Esophagus muscularis mucosa (tissue), 4 donors: ENCODE measurements around the gene TDRD5. TPM values are rescaled to one million over a fixed set of nuclear protein-coding genes. Genes with fewer than 3 reads are reported as not detected.

Source experiments
- DNase-seq: peaks from one replicate; pipeline ENCODE4 v3.0.0-alpha.2; 2017; ENCODE audit errors: extremely low spot score
- H3K27ac ChIP-seq, 4 donors: fragments of 200-600 bp; sonication (generic); replicated peaks in 1 of 4; 1 replicate in 3 of 4; 2 replicates in 1 of 4; pipeline ENCODE4 v1.5.1; 2016 to 2019; ENCODE audit warnings: mild to moderate bottlenecking in 1 of 4
- H3K27me3 ChIP-seq, 4 donors: fragments of 200-600 bp; sonication (generic); one replicate each; pipeline versions ENCODE4 v1.5.1 to v1.6.0; 2016 to 2019
- H3K36me3 ChIP-seq, 4 donors: fragments of 200-600 bp; sonication (generic); one replicate each; pipeline ENCODE4 v1.5.1; 2016 to 2019
- H3K4me1 ChIP-seq, 4 donors: fragments of 200-600 bp; sonication (generic); one replicate each; pipeline ENCODE4 v1.5.1; 2016 to 2019
- H3K4me3 ChIP-seq, 4 donors: fragments of 200-600 bp; sonication (generic); 1 replicate in 2 of 4; 2 replicates in 2 of 4; pipeline ENCODE4 v1.5.1; 2016 to 2019; ENCODE audit warnings: mild to moderate bottlenecking in 4 of 4, moderate library complexity in 1 of 4
- H3K9me3 ChIP-seq, 4 donors: fragments of 200-600 bp; sonication (generic); 1 replicate in 3 of 4; 2 replicates in 1 of 4; pipeline ENCODE4 v1.5.1; 2016 to 2019
- CTCF ChIP-seq, 3 experiments: fragments of 200-600 bp in 2 of 3; fragments of 450-650 bp in 1 of 3; sonication (generic) in 2 of 3; IDR thresholded peaks; one replicate each; pipeline ENCODE4 v1.5.1; 2017 to 2019; ENCODE audit warnings: antibody characterized with exemption in 3 of 3, mild to moderate bottlenecking in 2 of 3, moderate library complexity in 1 of 3
- EP300 ChIP-seq: sonication (generic); formaldehyde crosslinking; IDR thresholded peaks from one replicate; pipeline ENCODE4 v1.6.1; 2017; ENCODE audit warnings: antibody characterized with exemption
- POLR2A ChIP-seq: fragments of 450-650 bp; IDR thresholded peaks from one replicate; pipeline ENCODE4 v1.6.1; 2017; ENCODE audit warnings: antibody characterized with exemption, moderate library complexity, mild to moderate bottlenecking, low read depth
- POLR2AphosphoS5 ChIP-seq, 2 donors: sonication (generic); formaldehyde crosslinking; IDR thresholded peaks; one replicate each; pipeline ENCODE4 v1.6.1; 2017; ENCODE audit warnings: antibody characterized with exemption in 2 of 2
- WGBS: methylation state at CpG from one replicate; pipeline ENCODE4 v1.1.5; 2018; 5-methylcytosine and 5-hydroxymethylcytosine counted together
- intact Hi-C: fragments of 100-400 bp; cut with DNase I; formaldehyde crosslinking; loops from one replicate; pipeline ENCODE4 v1.15.1; 2023
- total RNA-seq, 4 donors: library from RNA; depleted of rRNA; stranded (reverse); fragments of >200 nt; gene quantifications; one replicate each; pipeline versions ENCODE4 v1.1.0 to v1.2.1, GENCODE V29; 2016

TDRD5 gene
- total RNA-seq, 4 donors from 2014 or later, result 0.06 to 0.17 TPM; not detected in 2

DNA sequence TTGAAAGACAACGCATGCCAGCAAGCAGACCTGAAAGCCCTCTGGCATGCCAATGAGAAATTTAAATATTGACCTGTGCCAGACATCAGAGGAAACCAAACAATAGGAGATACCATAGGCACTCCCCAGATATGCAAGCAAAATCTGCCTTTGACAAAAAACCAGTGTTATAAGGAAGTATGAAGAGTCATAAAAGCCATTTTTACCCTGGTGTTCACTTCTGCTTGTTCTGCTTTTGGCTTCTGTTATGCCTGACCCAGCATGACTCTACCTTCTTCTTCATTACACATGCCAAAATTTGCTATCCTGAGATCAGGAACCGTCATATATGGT, 42.3 kb upstream of the TDRD5 start:
- H3K36me3 ChIP-seq, result no peaks in the 10 kb centered on the region
- no peak for DNase-seq
- H3K4me3 ChIP-seq, result no peak overlapping the region
- TF ChIP-seq POLR2A (no peak), POLR2AphosphoS5 (IDR thresholded peaks at IDR 0.05) (no peak), CTCF (IDR thresholded peaks at IDR 0.05) (no peak), EP300 (no peak)
- H3K9me3 ChIP-seq, result no peaks in the 10 kb centered on the region
- no peaks in the 10 kb centered on the region for H3K4me1 ChIP-seq
- H3K27ac ChIP-seq, result no peak overlapping the region
- 91% methylated on average over 2 of the region's 2 CpGs for WGBS
- intact Hi-C loops, result no loop called here
- H3K27me3 ChIP-seq, result no peaks in the 10 kb centered on the region

DNA sequence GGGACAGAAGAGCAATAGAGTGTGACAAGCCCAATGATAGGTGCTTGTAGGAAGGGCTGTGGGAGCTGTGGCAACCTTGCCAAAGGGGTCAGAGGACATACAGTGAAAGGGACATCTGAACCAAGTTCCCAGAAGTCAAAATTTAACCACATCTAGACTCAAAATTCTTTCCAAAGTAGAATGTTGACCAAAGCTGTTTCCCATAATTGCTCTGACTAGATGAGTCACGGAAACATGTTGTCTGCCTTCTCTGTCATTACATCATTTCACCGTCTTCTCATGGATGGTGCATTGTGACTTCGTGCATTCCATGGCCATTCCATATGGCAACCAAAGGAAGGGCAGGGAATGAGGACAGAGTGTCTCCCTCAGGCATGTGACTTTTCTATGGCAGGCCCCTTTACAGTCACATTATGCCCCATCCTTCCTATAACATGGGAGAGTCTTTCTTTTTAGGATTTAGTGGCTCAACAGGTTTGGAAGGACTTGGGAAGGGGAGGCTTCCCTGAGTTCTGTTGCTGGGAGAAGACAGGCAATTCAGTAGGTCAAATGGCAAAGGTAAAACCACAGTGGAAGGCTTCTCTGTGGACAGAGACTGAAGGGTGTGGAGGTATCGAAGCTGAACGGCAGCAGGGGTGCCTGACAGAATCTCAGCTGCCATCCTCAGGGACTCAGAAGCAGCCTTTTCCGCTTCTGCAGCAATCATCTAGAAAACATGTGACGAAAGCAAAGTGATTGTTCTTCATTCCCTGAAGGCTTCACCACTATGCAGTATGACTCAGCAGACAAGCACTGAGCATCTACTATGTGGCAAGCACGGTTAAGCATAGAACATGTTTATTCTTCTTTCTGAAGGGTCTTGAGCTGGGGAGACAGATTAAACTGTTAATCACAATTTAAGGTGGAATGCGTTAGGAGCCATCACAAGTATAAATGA, 40.6 kb upstream of the TDRD5 start:
- WGBS, result 56% methylated on average over 9 of the region's 9 CpGs
- Histone ChIP-seq H3K4me3 (no peak overlapping the region), H3K36me3 (no peaks in the 10 kb centered on the region), H3K4me1 (no peaks in the 10 kb centered on the region), H3K27ac (no peak overlapping the region), H3K27me3 (no peaks in the 10 kb centered on the region), H3K9me3 (no peaks in the 10 kb centered on the region)
- intact Hi-C loops, result no loop called here
- TF ChIP-seq CTCF (IDR thresholded peaks at IDR 0.05), result no peak
- no peak for TF ChIP-seq POLR2A
- TF ChIP-seq POLR2AphosphoS5 (IDR thresholded peaks at IDR 0.05), result no peak
- no peak for TF ChIP-seq EP300
- no peak for DNase-seq

GRCh38 chr1:179554427-179554826, 37.2 kb upstream of the TDRD5 start:
- intact Hi-C loops, result no loop called here
- TF ChIP-seq CTCF (IDR thresholded peaks at IDR 0.05), result no peak
- TF ChIP-seq EP300, result no peak
- TF ChIP-seq POLR2A, result no peak
- TF ChIP-seq POLR2AphosphoS5 (IDR thresholded peaks at IDR 0.05), result no peak
- no peak overlapping the region for H3K27ac ChIP-seq

DNA sequence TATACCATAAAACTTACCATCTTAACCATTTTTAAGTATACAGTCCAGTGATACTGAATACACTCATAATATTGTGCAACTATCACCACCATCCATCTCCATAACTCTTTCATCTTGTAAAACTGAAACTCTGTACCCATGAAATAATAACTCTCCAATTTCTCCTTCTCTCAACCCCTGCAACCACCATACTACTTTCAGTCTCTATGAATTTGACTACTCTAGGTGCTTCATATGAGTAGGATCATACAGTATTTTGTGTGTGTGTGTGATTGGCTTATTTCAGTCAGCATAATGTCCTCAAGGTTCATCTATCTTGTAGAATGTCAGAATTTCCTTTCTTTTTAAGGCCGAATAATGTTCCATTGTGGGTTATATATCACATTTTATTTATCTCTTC, 33.6 kb upstream of the TDRD5 start:
- Histone ChIP-seq H3K27me3 (peaks cover 0 to 5% (median 0%) of the 10 kb centered on the region in 4 donors), H3K27ac (no peak overlapping the region), H3K4me1 (no peaks in the 10 kb centered on the region), H3K36me3 (no peaks in the 10 kb centered on the region), H3K9me3 (no peaks in the 10 kb centered on the region), H3K4me3 (no peak overlapping the region)
- intact Hi-C loops, result no loop called here
- WGBS, result 90% methylated on average over 1 of the region's 1 CpG
- no peak for TF ChIP-seq POLR2AphosphoS5 (IDR thresholded peaks at IDR 0.05)
- no peak for TF ChIP-seq EP300
- no peak for TF ChIP-seq CTCF (IDR thresholded peaks at IDR 0.05)
- no peak for TF ChIP-seq POLR2A
- DNase-seq, result no peak

More at GRCh38 chr1:179554427-179554826, 37.2 kb upstream of the TDRD5 start:
- DNase-seq, result no peak
- H3K27me3 ChIP-seq, result no peaks in the 10 kb centered on the region
- no peak overlapping the region for H3K4me3 ChIP-seq
- no peaks in the 10 kb centered on the region for H3K4me1 ChIP-seq
- H3K36me3 ChIP-seq, result no peaks in the 10 kb centered on the region
- no peaks in the 10 kb centered on the region for H3K9me3 ChIP-seq
